ENCODE results near the gene NPL. TPM values are rescaled to one million over a fixed set of nuclear protein-coding genes. Genes with fewer than 3 reads are reported as not detected.

NPL gene
- total RNA-seq, 1 experiment from 2014 or later, result 0.17 TPM

DNA sequence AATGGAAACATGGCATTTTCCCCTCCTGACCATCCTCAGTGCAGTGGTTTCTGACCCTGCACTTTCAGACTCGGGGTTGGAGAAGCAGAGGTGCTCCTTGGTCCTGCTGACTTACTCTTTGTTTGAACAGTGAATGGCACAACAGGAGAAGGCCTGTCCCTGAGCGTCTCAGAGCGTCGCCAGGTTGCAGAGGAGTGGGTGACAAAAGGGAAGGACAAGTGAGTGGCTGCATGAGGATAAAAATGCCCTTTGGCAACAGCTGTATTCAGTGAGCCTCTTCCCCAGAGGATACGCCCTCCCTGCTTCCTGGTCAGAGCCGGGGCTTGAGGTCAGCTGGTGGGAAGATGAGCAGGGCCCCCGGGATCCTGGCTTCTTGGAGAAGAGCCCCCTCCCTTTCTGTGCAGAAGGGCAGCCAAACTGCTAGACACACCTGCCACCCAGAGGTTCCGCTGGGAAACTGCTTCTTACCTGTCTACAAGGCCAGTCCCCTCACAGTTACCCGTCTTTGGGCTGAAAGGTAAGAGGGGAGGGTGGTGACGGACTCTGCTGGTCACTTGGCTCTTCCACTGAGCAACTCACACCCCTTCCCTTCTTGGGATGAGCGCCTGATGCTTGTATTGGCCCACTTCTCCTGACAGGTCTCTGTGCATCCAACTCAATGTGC, 16.6 kb downstream of the NPL start:
- DNase-seq (ENCODE audit: low read depth), result no peak
- in situ Hi-C loops (cut with HindIII; ENCODE audit: low pct_unique_long_range_greater_than_20kb, low sequenced_read_pairs), result no loop called here

DNA sequence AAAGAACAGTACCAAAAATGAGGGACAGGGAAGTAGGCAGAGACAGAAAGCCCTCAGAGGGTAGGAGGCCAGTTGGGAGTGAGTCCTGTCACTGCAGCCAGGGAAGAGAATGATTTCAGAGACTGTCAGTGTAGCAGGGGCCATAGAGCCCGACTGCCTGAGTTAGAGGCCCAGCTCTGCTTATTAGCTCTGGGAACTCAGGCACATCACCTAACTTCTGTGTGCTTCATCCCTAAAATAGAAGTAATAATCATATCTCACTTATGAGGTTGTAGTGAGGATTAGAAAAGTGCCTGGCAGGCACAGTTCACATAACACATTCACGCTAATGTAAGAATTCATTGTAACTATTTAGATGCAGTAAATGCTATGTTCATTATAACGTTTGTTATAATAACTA, 18.3 kb downstream of the NPL start:
- DNase-seq (ENCODE audit: low read depth), result no peak
- in situ Hi-C loops (cut with HindIII; ENCODE audit: low pct_unique_long_range_greater_than_20kb, low sequenced_read_pairs), result no loop called here

GRCh38 chr1:182809414-182809957, 19.9 kb downstream of the NPL start:
- no peak for DNase-seq (ENCODE audit: low read depth)
- in situ Hi-C loops (cut with HindIII; ENCODE audit: low pct_unique_long_range_greater_than_20kb, low sequenced_read_pairs), result no loop called here

- in situ Hi-C loops (cut with HindIII; ENCODE audit: low pct_unique_long_range_greater_than_20kb, low sequenced_read_pairs), result no loop called here
- DNase-seq (ENCODE audit: low read depth), result no peak
Observed at GRCh38 chr1:182811975-182812722, 22.6 kb downstream of the NPL start.

- in situ Hi-C loops (cut with HindIII; ENCODE audit: low pct_unique_long_range_greater_than_20kb, low sequenced_read_pairs), result no loop called here
- DNase-seq (ENCODE audit: low read depth), result no peak
Observed at GRCh38 chr1:182816863-182817262, 27.3 kb downstream of the NPL start.

GRCh38 chr1:182817802-182818201, 28.2 kb downstream of the NPL start:
- in situ Hi-C loops (cut with HindIII; ENCODE audit: low pct_unique_long_range_greater_than_20kb, low sequenced_read_pairs), result no loop called here
- no peak for DNase-seq (ENCODE audit: low read depth)

GRCh38 chr1:182823220-182823619, 33.6 kb downstream of the NPL start:
- in situ Hi-C loops (cut with HindIII; ENCODE audit: low pct_unique_long_range_greater_than_20kb, low sequenced_read_pairs), result no loop called here
- no peak for DNase-seq (ENCODE audit: low read depth)

- no peak for DNase-seq (ENCODE audit: low read depth)
- in situ Hi-C loops (cut with HindIII; ENCODE audit: low pct_unique_long_range_greater_than_20kb, low sequenced_read_pairs), result no loop called here
Observed at GRCh38 chr1:182826892-182827291, 37.3 kb downstream of the NPL start.

GRCh38 chr1:182829285-182829932, 39.8 kb downstream of the NPL start:
- in situ Hi-C loops (cut with HindIII; ENCODE audit: low pct_unique_long_range_greater_than_20kb, low sequenced_read_pairs), result no loop called here
- no peak for DNase-seq (ENCODE audit: low read depth)

GRCh38 chr1:182833271-182833670, 43.7 kb downstream of the NPL start:
- in situ Hi-C loops (cut with HindIII; ENCODE audit: low pct_unique_long_range_greater_than_20kb, low sequenced_read_pairs), result no loop called here
- DNase-seq (ENCODE audit: low read depth), result no peak

DNA sequence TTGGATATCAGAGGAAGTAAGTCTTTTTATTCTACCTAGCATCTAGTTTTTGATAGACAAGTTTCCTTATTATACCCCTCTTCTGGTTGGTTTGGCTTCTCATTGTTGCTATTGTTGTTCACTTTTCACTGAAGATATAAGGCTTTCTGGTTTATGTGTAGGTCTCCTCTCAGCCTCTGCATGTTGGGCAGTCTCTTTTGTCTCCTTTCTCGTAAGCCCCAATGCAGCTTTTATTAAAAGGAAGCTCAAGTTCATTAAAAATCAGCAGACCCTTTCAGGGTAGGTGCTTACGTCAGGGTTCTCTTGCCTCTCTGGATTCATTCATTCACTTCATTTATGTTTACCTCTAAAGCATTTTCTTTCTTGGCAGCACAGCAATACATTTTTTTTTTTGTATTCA, 44.8 kb downstream of the NPL start:
- in situ Hi-C loops (cut with HindIII; ENCODE audit: low pct_unique_long_range_greater_than_20kb, low sequenced_read_pairs), result no loop called here
- DNase-seq (ENCODE audit: low read depth), result no peak

GRCh38 chr1:182835806-182836205, 46.2 kb downstream of the NPL start:
- in situ Hi-C loops (cut with HindIII; ENCODE audit: low pct_unique_long_range_greater_than_20kb, low sequenced_read_pairs), result no loop called here

DNA sequence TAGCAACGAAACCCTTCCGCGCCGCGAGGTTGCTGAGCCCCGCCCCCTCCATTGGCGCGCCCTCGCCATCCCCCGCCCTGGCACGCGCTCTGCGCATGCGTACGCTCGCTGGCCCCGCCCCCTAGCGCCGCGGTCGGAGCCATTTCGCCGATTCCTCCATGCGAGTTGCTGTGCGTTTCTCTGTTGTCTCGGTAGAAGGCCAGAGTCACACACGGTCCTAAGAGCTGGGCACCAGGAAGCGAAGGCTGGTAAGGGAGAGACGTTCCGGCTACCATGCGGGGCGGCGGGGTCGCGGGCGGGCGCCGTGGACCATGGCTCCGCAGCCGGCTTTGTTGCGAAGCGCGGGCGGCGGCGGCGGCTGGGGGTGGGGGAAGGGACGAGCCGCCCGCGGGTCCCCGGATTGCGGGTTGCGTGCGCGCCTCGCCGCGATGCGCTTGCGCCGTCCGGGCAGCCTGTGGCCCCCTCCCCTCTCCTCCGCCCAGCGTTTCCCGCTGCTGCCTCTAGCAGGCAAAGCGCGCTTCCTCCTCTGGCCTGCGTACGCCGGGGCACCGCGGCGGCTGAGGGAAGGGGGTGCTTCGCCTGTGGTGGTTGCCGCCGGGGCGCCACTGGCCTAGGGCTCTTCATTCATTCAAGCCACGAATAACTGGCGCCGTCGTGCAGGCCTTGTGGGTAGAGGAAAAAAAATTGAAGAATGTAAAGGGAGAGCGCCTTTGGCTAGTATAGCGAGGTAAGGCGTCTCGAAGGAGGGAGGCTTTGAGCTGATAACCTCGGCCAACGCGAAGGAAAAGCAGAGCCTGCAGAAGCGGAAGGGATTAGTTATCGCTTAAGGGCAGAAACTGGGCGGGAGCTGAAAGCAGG, 49.9 kb downstream of the NPL start, which contains the start of gene DHX9:
Gene DHX9 (plus strand): TSS at position 139 of the 858 bp plus-strand sequence. CDS start 3,220 bp downstream, outside the sequence.
- DNase-seq (ENCODE audit: low read depth), result peak; percentile 86
- in situ Hi-C loops (cut with HindIII; ENCODE audit: low pct_unique_long_range_greater_than_20kb, low sequenced_read_pairs), result no loop called here

More at GRCh38 chr1:182835806-182836205, 46.2 kb downstream of the NPL start:
- DNase-seq (ENCODE audit: low read depth), result no peak

DNA sequence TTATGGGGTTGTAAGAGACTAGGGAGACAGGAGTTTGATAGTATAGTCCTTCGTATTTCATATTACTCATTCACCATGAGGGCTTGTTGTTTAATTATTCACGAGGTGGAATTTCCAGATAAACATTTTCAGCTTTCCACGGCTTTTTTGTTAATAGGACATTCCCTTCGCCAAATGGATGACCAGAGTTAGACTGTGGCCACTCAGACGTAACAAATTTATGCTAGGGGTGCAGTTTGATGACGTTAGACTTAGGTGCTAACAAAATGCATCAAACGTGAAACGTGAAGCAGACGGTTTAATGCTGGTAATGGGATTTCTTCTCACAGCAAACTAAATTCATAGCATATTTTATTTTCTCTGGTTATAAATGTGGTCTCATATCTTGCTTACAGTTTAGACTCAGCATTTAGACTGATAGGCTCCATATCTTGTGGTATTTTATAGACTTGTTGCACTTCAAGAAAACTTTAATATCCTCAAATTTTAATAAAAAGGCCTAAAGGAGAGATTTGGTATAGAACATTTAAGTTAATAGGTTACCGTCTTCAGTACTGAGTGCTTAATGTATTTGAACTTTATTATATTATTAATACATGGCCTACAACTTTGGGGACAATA, 51.9 kb downstream of the NPL start:
- in situ Hi-C loops (cut with HindIII; ENCODE audit: low pct_unique_long_range_greater_than_20kb, low sequenced_read_pairs), result no loop called here
- peak; percentile 89 for DNase-seq (ENCODE audit: low read depth)

DNA sequence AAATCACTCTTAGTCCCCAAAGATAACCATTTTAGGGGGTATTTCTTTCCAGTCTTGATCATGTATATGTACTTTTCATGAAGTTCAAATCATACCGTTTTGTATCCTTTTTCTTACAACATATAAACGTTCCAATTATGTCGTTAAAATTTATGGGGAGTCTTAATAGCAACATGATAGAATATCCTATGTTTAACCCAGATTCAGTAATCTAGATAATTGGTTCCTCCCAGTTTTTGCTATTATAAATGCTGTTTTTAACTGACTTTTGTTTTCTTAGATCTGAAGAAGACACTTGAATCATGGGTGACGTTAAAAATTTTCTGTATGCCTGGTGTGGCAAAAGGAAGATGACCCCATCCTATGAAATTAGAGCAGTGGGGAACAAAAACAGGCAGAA, 52.7 kb downstream of the NPL start:
- DNase-seq (ENCODE audit: low read depth), result no peak
- in situ Hi-C loops (cut with HindIII; ENCODE audit: low pct_unique_long_range_greater_than_20kb, low sequenced_read_pairs), result no loop called here

DNA sequence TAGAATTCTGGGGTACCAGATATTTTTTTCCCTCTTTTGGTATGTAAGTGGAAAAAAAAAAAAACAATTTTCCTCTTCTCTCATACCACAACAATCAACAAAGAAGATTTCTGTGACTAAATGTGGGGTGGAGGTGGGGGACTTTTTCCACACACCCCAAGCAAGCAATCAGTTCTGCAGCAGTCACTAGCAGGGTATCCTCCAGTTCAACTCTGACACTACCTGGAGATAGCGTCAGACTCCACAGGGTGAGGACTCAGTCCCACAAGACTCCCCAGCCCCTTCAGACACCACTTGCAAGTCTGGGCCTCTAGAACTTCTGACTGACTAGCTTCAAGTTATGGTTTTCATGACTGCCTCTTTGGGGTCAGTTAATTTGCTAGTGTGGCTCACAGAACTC, 55.8 kb downstream of the NPL start:
- no peak for DNase-seq (ENCODE audit: low read depth)
- in situ Hi-C loops (cut with HindIII; ENCODE audit: low pct_unique_long_range_greater_than_20kb, low sequenced_read_pairs), result no loop called here

GRCh38 chr1:182845894-182846293, 56.3 kb downstream of the NPL start:
- no peak for DNase-seq (ENCODE audit: low read depth)
- in situ Hi-C loops (cut with HindIII; ENCODE audit: low pct_unique_long_range_greater_than_20kb, low sequenced_read_pairs), result no loop called here

DNA sequence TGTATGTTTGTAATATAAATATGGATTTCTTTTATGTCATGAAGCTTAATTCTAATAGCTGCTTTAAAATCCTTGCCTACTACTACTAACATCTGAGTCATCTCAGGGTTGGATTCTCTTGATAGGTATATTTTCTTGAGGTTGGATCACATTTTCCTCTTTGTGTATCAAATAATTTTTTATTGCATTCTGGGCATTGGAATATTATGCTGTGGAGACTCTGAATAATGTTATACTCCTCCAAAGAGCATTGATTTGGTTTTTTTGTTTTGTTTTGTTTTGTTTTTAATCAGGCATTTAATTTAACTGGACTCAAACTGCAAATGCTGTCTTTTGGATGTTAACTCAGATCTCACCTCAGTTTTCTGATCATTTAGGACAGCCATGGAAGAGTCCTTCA, 57.5 kb downstream of the NPL start:
- DNase-seq (ENCODE audit: low read depth), result no peak
- in situ Hi-C loops (cut with HindIII; ENCODE audit: low pct_unique_long_range_greater_than_20kb, low sequenced_read_pairs), result no loop called here
